Femur (tissue), 1 donor: ENCODE results near the gene HDAC5.
"Not testable (repeated sequence)": the region's sequence is repeated elsewhere in the genome, so short reads cannot be mapped to it uniquely, and the experiment has no call there.

Experiments
- DNase-seq: peaks from one replicate; pipeline ENCODE4 v3.0.0-alpha.2; 2017

The HDAC5 gene

GRCh38 chr17:44132275-44132821, 8.9 kb upstream of the HDAC5 start:
- DNase-seq, result no peak

- DNase-seq, result not testable (repeated sequence)
Measured at GRCh38 chr17:44131372-44131771, 7.9 kb upstream of the HDAC5 start.

- no peak for DNase-seq
Measured at GRCh38 chr17:44130693-44131349, 7.4 kb upstream of the HDAC5 start.

- DNase-seq, result no peak
Measured at GRCh38 chr17:44128383-44128782, 4.9 kb upstream of the HDAC5 start.

GRCh38 chr17:44124118-44124438, 637 bp upstream of the HDAC5 start:
- DNase-seq, result no peak

- DNase-seq, result no peak
Measured at GRCh38 chr17:44122816-44123355, 555 bp downstream of the HDAC5 start.

GRCh38 chr17:44121997-44122815, 1.2 kb downstream of the HDAC5 start:
- DNase-seq, result no peak

- DNase-seq, result no peak
Measured at GRCh38 chr17:44120851-44121605, 2.4 kb downstream of the HDAC5 start.

- DNase-seq, result not testable (repeated sequence)
Measured at GRCh38 chr17:44120281-44120680, 3.2 kb downstream of the HDAC5 start.

- no peak for DNase-seq
Measured at GRCh38 chr17:44119798-44120197, 3.6 kb downstream of the HDAC5 start.

- no peak for DNase-seq
Measured at GRCh38 chr17:44119062-44119461, 4.4 kb downstream of the HDAC5 start.

- no peak for DNase-seq
Measured at GRCh38 chr17:44118427-44119050, 4.9 kb downstream of the HDAC5 start.

- DNase-seq, result no peak
Measured at GRCh38 chr17:44117351-44117750, 6.1 kb downstream of the HDAC5 start.

GRCh38 chr17:44115585-44116415, 7.6 kb downstream of the HDAC5 start:
- DNase-seq, result no peak

- DNase-seq, result no peak
Measured at GRCh38 chr17:44113868-44114840, 9.3 kb downstream of the HDAC5 start.

- DNase-seq, result no peak
Measured at GRCh38 chr17:44113382-44113781, 10.1 kb downstream of the HDAC5 start.

- DNase-seq, result peak; percentile 72
Measured at GRCh38 chr17:44112284-44113280, 10.9 kb downstream of the HDAC5 start.

GRCh38 chr17:44111777-44112176, 11.7 kb downstream of the HDAC5 start:
- no peak for DNase-seq
